Mesothelial cell of epicardium (in vitro differentiated cells): Measurements from ENCODE around the gene TPPP3. TPM values are rescaled to one million over a fixed set of nuclear protein-coding genes. Genes with fewer than 3 reads are reported as not detected.
"Not testable (repeated sequence)": the region's sequence is repeated elsewhere in the genome, so short reads cannot be mapped to it uniquely, and the experiment has no call there.

Experiments used
- DNase-seq, 2 experiments: peaks; one replicate each; pipeline ENCODE4 v3.0.0; 2021; ENCODE audit warnings: low spot score in 2 of 2; ENCODE audit not compliant: unreplicated experiment in 2 of 2
- H3K27ac Mint-ChIP-seq: 2 replicates; pipeline ENCODE4 v1.8.0; 2021; ENCODE audit warnings: mixed read lengths
- H3K27me3 Mint-ChIP-seq: 2 replicates; pipeline ENCODE4 v1.8.0; 2021; ENCODE audit warnings: low read depth, mixed read lengths
- H3K36me3 Mint-ChIP-seq: 2 replicates; pipeline ENCODE4 v1.8.0; 2021; ENCODE audit warnings: mixed read lengths
- H3K4me1 Mint-ChIP-seq: 2 replicates; pipeline ENCODE4 v1.8.0; 2021; ENCODE audit warnings: mixed read lengths
- H3K4me3 Mint-ChIP-seq: 2 replicates; pipeline ENCODE4 v1.8.0; 2021; ENCODE audit warnings: mild to moderate bottlenecking, moderate library complexity, mixed read lengths
- H3K9me3 Mint-ChIP-seq: 2 replicates; pipeline ENCODE4 v1.8.0; 2021; ENCODE audit warnings: mixed read lengths
- total RNA-seq: library from RNA; stranded (reverse); gene quantifications from 3 replicates; pipeline ENCODE4 v1.2.1, GENCODE V29; 2021
- TF ChIP-seq, protein P1 (sequence below): fragments of 200-600 bp; sonication (generic); IDR thresholded peaks from one replicate; pipeline ENCODE4 v1.5.0; 2021; ENCODE audit warnings: antibody characterized with exemption; ENCODE audit not compliant: unreplicated experiment

TPPP3 gene
- total RNA-seq, 1 donor from 2014 or later = 5.5 TPM

GRCh38 chr16:67378642-67379041 lies 14.7 kb downstream of the TPPP3 start:
- Mint-ChIP-seq H3K9me3 (no peaks in the 10 kb centered on the region), H3K27ac (no peak overlapping the region), H3K36me3 (no peaks in the 10 kb centered on the region), H3K4me3 (no peak overlapping the region), H3K27me3 (peaks cover 33% of the 10 kb centered on the region), H3K4me1 (no peaks in the 10 kb centered on the region)
- TF ChIP-seq, protein P1, sequence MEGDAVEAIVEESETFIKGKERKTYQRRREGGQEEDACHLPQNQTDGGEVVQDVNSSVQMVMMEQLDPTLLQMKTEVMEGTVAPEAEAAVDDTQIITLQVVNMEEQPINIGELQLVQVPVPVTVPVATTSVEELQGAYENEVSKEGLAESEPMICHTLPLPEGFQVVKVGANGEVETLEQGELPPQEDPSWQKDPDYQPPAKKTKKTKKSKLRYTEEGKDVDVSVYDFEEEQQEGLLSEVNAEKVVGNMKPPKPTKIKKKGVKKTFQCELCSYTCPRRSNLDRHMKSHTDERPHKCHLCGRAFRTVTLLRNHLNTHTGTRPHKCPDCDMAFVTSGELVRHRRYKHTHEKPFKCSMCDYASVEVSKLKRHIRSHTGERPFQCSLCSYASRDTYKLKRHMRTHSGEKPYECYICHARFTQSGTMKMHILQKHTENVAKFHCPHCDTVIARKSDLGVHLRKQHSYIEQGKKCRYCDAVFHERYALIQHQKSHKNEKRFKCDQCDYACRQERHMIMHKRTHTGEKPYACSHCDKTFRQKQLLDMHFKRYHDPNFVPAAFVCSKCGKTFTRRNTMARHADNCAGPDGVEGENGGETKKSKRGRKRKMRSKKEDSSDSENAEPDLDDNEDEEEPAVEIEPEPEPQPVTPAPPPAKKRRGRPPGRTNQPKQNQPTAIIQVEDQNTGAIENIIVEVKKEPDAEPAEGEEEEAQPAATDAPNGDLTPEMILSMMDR = no peak
- no peak for DNase-seq

DNA sequence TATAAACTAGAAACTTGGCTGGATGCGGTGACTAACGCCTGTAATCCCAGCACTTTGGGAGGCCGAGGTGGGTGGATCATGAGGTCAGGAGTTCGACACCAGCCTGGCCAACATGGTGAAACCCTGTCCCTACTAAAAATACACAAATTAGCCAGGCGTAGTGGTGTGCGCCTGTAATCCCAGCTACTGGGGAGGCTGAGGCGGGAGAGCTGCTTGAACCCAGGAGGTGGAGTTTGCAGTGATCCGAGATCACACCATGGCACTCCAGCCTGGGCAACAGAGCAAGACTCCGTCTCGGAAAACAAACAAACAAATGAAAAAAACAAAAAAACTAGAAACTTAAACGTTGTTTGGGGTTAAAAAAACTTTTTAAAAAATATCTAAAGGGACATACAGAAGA lies 17.3 kb downstream of the TPPP3 start:
- peaks cover 24% of the 10 kb centered on the region for H3K27me3 Mint-ChIP-seq
- H3K4me3 Mint-ChIP-seq, H3K4me1 Mint-ChIP-seq, H3K27ac Mint-ChIP-seq, H3K36me3 Mint-ChIP-seq, H3K9me3 Mint-ChIP-seq, DNase-seq: not testable (repeated sequence)

GRCh38 chr16:67372664-67373063 lies 20.6 kb downstream of the TPPP3 start:
- no peak overlapping the region for H3K4me3 Mint-ChIP-seq
- no peaks in the 10 kb centered on the region for H3K4me1 Mint-ChIP-seq
- no peak for DNase-seq
- H3K9me3 Mint-ChIP-seq = no peaks in the 10 kb centered on the region
- H3K27me3 Mint-ChIP-seq = peaks cover 18% of the 10 kb centered on the region
- H3K27ac Mint-ChIP-seq = no peak overlapping the region
- TF ChIP-seq, protein P1 = peak; percentile 21
- H3K36me3 Mint-ChIP-seq = no peaks in the 10 kb centered on the region

DNA sequence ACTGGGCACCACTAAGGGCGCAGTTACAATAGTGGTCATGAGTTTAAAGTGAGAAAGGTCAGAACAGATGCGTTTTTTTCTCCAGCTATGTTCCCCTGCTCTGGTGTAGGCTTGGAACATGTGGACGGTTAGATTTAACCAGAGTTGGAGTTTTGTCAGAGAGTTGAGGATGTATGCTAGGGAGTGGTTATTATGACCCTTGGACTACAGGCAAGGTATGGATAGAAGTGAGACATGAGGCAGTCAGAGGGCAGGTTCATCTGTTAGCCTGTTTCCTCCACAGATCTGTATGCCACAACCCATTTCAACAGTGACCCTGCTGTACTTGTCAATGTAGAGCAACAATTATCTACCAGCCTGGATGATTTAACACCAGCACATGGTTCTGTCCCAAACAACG lies 22.6 kb downstream of the TPPP3 start:
- TF ChIP-seq, protein P1 = no peak
- Mint-ChIP-seq H3K27me3 (peaks cover 9% of the 10 kb centered on the region), H3K4me1 (peaks cover 2% of the 10 kb centered on the region), H3K36me3 (no peaks in the 10 kb centered on the region), H3K9me3 (no peaks in the 10 kb centered on the region), H3K4me3 (no peak overlapping the region), H3K27ac (no peak overlapping the region)
- no peak for DNase-seq

DNA sequence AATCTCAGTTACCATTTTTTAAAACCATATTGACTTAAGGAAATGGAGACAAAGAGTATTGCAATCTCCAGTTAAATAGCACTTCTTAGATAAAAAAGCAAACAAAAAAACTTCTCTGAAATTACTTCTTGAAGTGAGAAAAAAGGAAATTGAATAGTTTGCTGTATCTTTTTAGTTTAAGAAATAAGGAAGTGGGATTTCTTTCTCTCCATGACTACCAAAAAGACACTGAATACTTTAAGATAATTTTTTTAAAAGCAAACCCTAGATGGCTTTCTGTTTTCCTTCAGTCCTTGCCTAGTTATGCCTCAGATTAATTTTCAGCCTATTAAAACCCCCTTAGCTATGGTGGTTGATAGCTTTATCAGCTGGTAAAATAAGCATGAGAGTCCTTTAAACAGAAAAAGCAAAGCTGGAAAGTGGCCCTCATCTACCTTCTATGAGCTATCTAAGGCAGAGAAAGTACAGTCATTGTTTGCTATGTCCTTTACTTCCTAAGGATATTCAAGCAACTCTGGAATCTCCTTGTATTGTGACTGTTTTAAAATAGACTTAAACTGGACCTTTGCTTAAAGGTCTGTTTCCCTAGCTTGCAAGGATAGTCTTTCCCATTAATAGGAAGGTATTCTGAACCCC lies 28.6 kb downstream of the TPPP3 start:
- Mint-ChIP-seq H3K4me3 (no peak overlapping the region), H3K9me3 (no peaks in the 10 kb centered on the region), H3K27ac (peak overlapping the region; percentile 0), H3K36me3 (no peaks in the 10 kb centered on the region), H3K27me3 (peaks cover 37% of the 10 kb centered on the region), H3K4me1 (peaks cover 15% of the 10 kb centered on the region)
- TF ChIP-seq, protein P1 = no peak
- DNase-seq = no peak

DNA sequence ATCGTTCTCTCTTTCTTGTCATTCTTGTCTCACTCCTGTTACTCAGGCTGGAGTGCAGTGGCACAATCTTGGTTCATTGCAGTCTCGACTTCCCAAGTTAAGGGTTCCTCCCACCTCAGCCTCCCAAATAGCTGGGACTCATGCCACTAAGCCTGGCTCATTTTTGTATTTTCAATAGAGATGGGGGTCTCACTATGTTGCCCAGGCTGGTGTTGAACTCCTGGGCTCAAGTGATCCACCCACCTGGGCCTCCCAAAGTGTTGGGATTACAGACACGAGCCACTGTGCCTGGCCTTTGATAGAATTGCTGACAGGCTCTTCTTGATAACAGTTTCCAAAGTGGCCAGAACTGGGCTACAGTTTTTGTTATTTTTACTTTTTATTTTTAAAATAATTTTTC lies 32.3 kb downstream of the TPPP3 start:
- H3K4me3 Mint-ChIP-seq = no peak overlapping the region
- no peaks in the 10 kb centered on the region for H3K36me3 Mint-ChIP-seq
- peaks cover 65% of the 10 kb centered on the region for H3K27me3 Mint-ChIP-seq
- DNase-seq = no peak
- peaks cover 20% of the 10 kb centered on the region for H3K4me1 Mint-ChIP-seq
- TF ChIP-seq, protein P1 = no peak
- no peaks in the 10 kb centered on the region for H3K9me3 Mint-ChIP-seq
- no peak overlapping the region for H3K27ac Mint-ChIP-seq

DNA sequence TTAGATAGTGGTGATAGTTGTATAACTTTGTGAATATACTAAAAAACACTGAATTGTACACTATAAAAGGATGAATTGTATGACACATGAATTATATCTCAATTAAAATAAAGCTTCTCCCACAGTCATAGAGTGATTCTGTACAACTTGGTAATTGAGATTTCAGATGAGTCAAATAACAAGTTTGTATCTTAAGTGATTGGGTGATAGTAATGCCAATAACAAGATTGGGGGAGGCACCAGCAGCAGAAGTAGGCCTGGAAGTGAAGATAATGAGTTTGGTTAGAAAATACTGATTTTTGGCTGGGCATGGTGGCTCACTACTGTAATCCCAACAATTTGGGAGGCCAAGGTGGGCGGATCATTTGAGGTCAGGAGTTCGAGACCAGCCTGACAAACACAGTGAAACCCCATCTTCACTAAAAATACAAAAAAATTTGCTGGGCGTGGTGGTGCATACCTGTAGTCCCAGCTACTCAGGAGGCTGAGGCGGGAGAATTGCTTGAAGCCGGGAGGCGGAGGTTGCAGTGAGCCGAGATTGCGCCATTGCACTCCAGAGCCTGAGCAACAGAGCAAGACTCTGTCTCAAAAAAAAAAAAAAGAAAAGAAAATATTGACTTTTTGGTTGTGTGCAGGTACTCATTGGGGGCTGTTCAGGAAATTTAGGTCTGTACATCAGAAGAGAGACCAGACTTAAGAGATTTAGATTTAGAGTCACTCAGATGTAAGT lies 33.6 kb downstream of the TPPP3 start:
- H3K27ac Mint-ChIP-seq, DNase-seq, H3K36me3 Mint-ChIP-seq, H3K4me3 Mint-ChIP-seq, H3K9me3 Mint-ChIP-seq: not testable (repeated sequence)
- peaks cover 14% of the 10 kb centered on the region for H3K4me1 Mint-ChIP-seq
- H3K27me3 Mint-ChIP-seq = peaks cover 64% of the 10 kb centered on the region
